Measurements from ENCODE around the gene KDM4B.

GRCh38 chr19:5141850-5142724, 173.2 kb downstream of the KDM4B start:
- TF ChIP-seq, protein P1, sequence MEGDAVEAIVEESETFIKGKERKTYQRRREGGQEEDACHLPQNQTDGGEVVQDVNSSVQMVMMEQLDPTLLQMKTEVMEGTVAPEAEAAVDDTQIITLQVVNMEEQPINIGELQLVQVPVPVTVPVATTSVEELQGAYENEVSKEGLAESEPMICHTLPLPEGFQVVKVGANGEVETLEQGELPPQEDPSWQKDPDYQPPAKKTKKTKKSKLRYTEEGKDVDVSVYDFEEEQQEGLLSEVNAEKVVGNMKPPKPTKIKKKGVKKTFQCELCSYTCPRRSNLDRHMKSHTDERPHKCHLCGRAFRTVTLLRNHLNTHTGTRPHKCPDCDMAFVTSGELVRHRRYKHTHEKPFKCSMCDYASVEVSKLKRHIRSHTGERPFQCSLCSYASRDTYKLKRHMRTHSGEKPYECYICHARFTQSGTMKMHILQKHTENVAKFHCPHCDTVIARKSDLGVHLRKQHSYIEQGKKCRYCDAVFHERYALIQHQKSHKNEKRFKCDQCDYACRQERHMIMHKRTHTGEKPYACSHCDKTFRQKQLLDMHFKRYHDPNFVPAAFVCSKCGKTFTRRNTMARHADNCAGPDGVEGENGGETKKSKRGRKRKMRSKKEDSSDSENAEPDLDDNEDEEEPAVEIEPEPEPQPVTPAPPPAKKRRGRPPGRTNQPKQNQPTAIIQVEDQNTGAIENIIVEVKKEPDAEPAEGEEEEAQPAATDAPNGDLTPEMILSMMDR (IDR thresholded peaks at IDR 0.05), result no peak
- TF ChIP-seq POLR2AphosphoS5 (IDR thresholded peaks at IDR 0.05), result no peak
- TF ChIP-seq EP300 (IDR thresholded peaks at IDR 0.05), result no peak
- TF ChIP-seq POLR2A (IDR thresholded peaks at IDR 0.05), result no peak

All from gastroesophageal sphincter (tissue), 3 donors.